Aorta (tissue), 5 donors: ENCODE results near the gene CEP43. TPM values are rescaled to one million over a fixed set of nuclear protein-coding genes. Genes with fewer than 3 reads are reported as not detected.

Source experiments
- ATAC-seq: fragments of 200-7000 bp; cut with Tn5 transposase; one replicate; pipeline ENCODE4 v1.9.1; 2022; ENCODE audit warnings: moderate library complexity; ENCODE audit not compliant: low FRiP score
- DNase-seq, 2 donors: peaks; one replicate each; pipeline ENCODE4 v3.0.0-alpha.2; 2020
- H3K27ac ChIP-seq, 2 donors: one replicate each; pipeline ENCODE4 v1.5.1; 2013; ENCODE audit warnings: low read length in 2 of 2, mild to moderate bottlenecking in 2 of 2, moderate library complexity in 2 of 2, control low read depth in 1 of 2, inconsistent platforms in 1 of 2, low read depth in 1 of 2
- H3K27me3 ChIP-seq, 2 donors: one replicate each; pipeline ENCODE4 v1.6.1; 2013; ENCODE audit warnings: control low read depth in 1 of 2, low read length in 1 of 2, mild to moderate bottlenecking in 1 of 2, moderate library complexity in 1 of 2; ENCODE audit not compliant: insufficient read depth in 2 of 2, control insufficient read depth in 1 of 2
- H3K36me3 ChIP-seq, 2 donors: one replicate each; pipeline ENCODE4 v1.6.1; 2013; ENCODE audit warnings: control low read depth in 1 of 2, low read length in 1 of 2, mild to moderate bottlenecking in 1 of 2; ENCODE audit not compliant: insufficient read depth in 2 of 2, control insufficient read depth in 1 of 2
- H3K4me1 ChIP-seq, 2 donors: one replicate each; pipeline ENCODE4 v1.6.1; 2013; ENCODE audit warnings: low read length in 2 of 2, control low read depth in 1 of 2, mild to moderate bottlenecking in 1 of 2, moderate library complexity in 1 of 2; ENCODE audit not compliant: insufficient read depth in 2 of 2, control insufficient read depth in 1 of 2
- H3K4me3 ChIP-seq, 2 donors: one replicate each; pipeline ENCODE4 v1.5.1; 2013; ENCODE audit warnings: low read length in 2 of 2, control low read depth in 1 of 2, mild to moderate bottlenecking in 1 of 2
- H3K9me3 ChIP-seq: one replicate; pipeline ENCODE4 v1.6.1; 2013; ENCODE audit warnings: mild to moderate bottlenecking, low read length; ENCODE audit not compliant: control insufficient read depth
- WGBS, 2 donors: extraction: QIAGEN DNeasy Blood & Tissue Kit; methylation state at CpG; one replicate each; pipeline ENCODE4 v1.1.7; 2013; 5-methylcytosine and 5-hydroxymethylcytosine counted together
- intact Hi-C, 2 donors: fragments of 100-400 bp; cut with DNase I; formaldehyde crosslinking; loops; one replicate each; pipeline versions ENCODE4 v1.14.2 to v1.15.0; 2022
- microRNA-seq, 2 donors: library from miRNA; unstranded; fragments of <30 nt; microRNA quantifications; one replicate each; pipeline ENCODE4 v1.2.0, GENCODE V29; 2020
- polyA plus RNA-seq, 2 donors: library from polyadenylated mRNA; stranded (reverse); fragments of 200-250 nt; gene quantifications; one replicate each; pipeline ENCODE4 v1.2.3, GENCODE V29; 2013
- total RNA-seq, 2 donors: library from RNA; stranded (reverse); fragmentation: NEBNext Ultra II Directional; extraction: Animal tissue kit (Norgen Biotek cat#: 25700); gene quantifications; one replicate each; pipeline ENCODE4 v1.2.1, GENCODE V29; 2021
- donor health status: healthy with polysubstance abuse.
- donor health status: Bipolar disorder and iron deficiency.
- donor health status: DM: no; HTN: no; CAD: no.
- donor health status: DM: no; HTN: no; CAD: no.
- donor health status: DM: yes; HTN: yes; CAD: no.

CEP43 gene
- total and polyA plus RNA-seq, 4 donors, result 7.8 to 13.6 (median 8.9) TPM

GRCh38 chr6:167045828-167046580 is 46.8 kb downstream of the CEP43 start:
- intact Hi-C loops, result no loop called here
- ATAC-seq (no peak), DNase-seq (no peak)
- WGBS, 2 donors, result 88 to 89% methylated on average over 6 of the region's 6 CpGs
- H3K4me3 ChIP-seq, result no peak overlapping the region
- H3K9me3 ChIP-seq, result no peaks in the 10 kb centered on the region
- H3K36me3 ChIP-seq, result peaks cover 0 to 2% of the 10 kb centered on the region in 2 donors
- no peak overlapping the region for H3K27ac ChIP-seq
- no peaks in the 10 kb centered on the region for H3K27me3 ChIP-seq
- no peaks in the 10 kb centered on the region for H3K4me1 ChIP-seq

GRCh38 chr6:167046861-167047495 is 47.8 kb downstream of the CEP43 start:
- Histone ChIP-seq H3K27ac (no peak overlapping the region), H3K9me3 (no peaks in the 10 kb centered on the region), H3K36me3 (peaks cover 0 to 2% of the 10 kb centered on the region in 2 donors), H3K27me3 (no peaks in the 10 kb centered on the region), H3K4me1 (no peaks in the 10 kb centered on the region), H3K4me3 (no peak overlapping the region)
- DNase-seq (no peak), ATAC-seq (no peak)
- intact Hi-C loops, result no loop called here
- 79 to 84% methylated on average over 8 of the region's 8 CpGs for WGBS, 2 donors

GRCh38 chr6:167047554-167047953 is 48.4 kb downstream of the CEP43 start:
- ATAC-seq (no peak), DNase-seq (peak in 1 of 2 donors; percentile 70)
- H3K4me3 ChIP-seq, result no peak overlapping the region
- no peaks in the 10 kb centered on the region for H3K36me3 ChIP-seq
- H3K27me3 ChIP-seq, result no peaks in the 10 kb centered on the region
- 85 to 86% methylated on average over 10 of the region's 10 CpGs for WGBS, 2 donors
- H3K9me3 ChIP-seq, result no peaks in the 10 kb centered on the region
- intact Hi-C loops, result no loop called here
- no peaks in the 10 kb centered on the region for H3K4me1 ChIP-seq
- no peak overlapping the region for H3K27ac ChIP-seq

Small RNAs within 50 kb of the gene (microRNA-seq; reads per million reads assigned to microRNA genes)
- gene MIR3939, result 0 to 2.0 reads per million in 2 donors

Other genes with a start within 250 kb of the CEP43 start
- gene RNASET2, start 42.8 kb upstream of the CEP43 start, total RNA-seq, result 10 to 100 TPM; 23.3 to 64.8 TPM
- gene RNASET2, start 42.8 kb upstream of the CEP43 start, polyA plus RNA-seq, result 10 to 100 TPM; 26.8 to 42.1 TPM
- under 1 TPM in 1 of 2 donors, not detected in 1; 0.54 TPM for gene CCR6, start 123.7 kb downstream of the CEP43 start, total RNA-seq
- not detected for gene CCR6, start 123.7 kb downstream of the CEP43 start, polyA plus RNA-seq
- gene GPR31, start 158.6 kb downstream of the CEP43 start, total RNA-seq, result not detected
- not detected for gene GPR31, start 158.6 kb downstream of the CEP43 start, polyA plus RNA-seq